ENCODE results near the gene PRDM16.

Gene PRDM16

DNA sequence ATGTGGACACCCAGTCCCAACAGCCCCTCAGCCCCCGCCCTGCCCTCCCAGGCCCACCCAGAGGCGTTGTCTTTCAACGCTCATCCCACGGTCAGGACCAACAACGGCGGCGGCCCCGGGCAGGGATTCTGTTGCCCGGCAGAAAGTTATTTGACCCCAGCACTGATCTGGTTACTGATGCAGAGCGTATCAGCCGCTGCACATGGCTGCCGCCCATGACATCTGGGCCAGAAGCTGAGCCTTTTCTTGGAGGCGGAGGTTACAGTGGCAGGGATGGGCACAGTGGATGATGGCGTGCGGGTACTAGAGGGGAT lies 258.3 kb downstream of the PRDM16 start:
- no peak for DNase-seq (ENCODE audit: extremely low read depth in 1 of 2, low read depth in 1 of 2)

DNA sequence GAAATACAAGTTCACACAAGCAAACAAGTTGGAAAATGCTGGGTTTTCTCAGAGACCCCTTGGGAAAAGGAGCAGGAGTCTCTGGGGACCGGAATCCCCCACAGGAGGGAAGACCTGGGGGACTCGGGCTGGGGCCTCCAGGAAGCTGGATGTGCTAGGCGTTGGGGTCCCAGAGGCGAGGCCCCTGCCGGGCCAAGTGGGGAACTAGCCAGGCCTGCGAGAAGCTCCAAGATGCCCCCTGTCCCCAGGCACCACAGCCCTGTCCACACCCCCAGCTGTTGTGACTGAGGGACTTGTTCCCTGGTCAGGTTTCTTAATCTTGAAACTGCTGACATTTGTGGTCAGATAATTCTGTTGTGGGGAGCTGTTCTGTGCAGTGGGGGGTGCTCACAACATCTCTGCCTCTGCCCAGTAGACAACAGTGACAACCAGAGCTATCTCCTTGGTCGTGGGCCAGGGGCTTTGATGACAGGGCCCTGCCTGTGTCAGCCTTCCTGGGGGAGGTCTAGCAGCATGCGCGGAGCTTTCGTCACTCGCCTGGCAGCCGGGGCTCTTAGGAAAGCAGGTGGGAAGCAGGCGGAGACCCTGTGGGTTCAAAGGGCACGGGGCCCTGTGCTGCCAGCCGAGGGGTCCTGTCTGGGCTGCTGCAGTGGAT lies 259.1 kb downstream of the PRDM16 start:
- DNase-seq (ENCODE audit: extremely low read depth in 1 of 2, low read depth in 1 of 2) = no peak

- no peak for DNase-seq (ENCODE audit: extremely low read depth in 1 of 2, low read depth in 1 of 2)
Observed at GRCh38 chr1:3329640-3330281, 260.8 kb downstream of the PRDM16 start.

- no peak for DNase-seq (ENCODE audit: extremely low read depth in 1 of 2, low read depth in 1 of 2)
Observed at GRCh38 chr1:3330771-3331245, 261.8 kb downstream of the PRDM16 start.

- DNase-seq (ENCODE audit: extremely low read depth in 1 of 2, low read depth in 1 of 2) = no peak
Observed at GRCh38 chr1:3331564-3331963, 262.6 kb downstream of the PRDM16 start.

DNA sequence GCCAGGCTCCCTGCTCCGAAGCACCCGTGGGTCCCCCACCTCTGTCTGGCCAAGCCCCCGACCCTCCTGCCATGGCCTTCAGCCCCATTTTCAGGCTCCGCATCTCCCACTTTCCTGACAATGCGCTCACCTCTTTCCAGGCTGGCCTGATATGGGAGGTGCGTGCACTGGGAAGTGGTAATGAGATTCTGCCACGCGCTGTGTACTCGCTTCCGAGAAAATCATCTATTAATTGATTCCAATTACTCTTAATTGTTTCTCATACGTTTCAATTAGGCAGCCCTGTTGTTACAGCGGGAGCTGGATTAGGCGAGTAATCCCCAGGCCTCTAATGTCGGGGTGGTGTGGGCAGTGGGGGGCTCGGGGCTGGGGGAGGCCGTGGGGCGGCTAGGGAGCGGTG lies 263.0 kb downstream of the PRDM16 start:
- DNase-seq (ENCODE audit: extremely low read depth in 1 of 2, low read depth in 1 of 2) = no peak

GRCh38 chr1:3332662-3333061 lies 263.7 kb downstream of the PRDM16 start:
- no peak for DNase-seq (ENCODE audit: extremely low read depth in 1 of 2, low read depth in 1 of 2)

- no peak for DNase-seq (ENCODE audit: extremely low read depth in 1 of 2, low read depth in 1 of 2)
Observed at GRCh38 chr1:3333903-3334302, 264.9 kb downstream of the PRDM16 start.

- no peak for DNase-seq (ENCODE audit: extremely low read depth in 1 of 2, low read depth in 1 of 2)
Observed at GRCh38 chr1:3334366-3334765, 265.4 kb downstream of the PRDM16 start.

DNA sequence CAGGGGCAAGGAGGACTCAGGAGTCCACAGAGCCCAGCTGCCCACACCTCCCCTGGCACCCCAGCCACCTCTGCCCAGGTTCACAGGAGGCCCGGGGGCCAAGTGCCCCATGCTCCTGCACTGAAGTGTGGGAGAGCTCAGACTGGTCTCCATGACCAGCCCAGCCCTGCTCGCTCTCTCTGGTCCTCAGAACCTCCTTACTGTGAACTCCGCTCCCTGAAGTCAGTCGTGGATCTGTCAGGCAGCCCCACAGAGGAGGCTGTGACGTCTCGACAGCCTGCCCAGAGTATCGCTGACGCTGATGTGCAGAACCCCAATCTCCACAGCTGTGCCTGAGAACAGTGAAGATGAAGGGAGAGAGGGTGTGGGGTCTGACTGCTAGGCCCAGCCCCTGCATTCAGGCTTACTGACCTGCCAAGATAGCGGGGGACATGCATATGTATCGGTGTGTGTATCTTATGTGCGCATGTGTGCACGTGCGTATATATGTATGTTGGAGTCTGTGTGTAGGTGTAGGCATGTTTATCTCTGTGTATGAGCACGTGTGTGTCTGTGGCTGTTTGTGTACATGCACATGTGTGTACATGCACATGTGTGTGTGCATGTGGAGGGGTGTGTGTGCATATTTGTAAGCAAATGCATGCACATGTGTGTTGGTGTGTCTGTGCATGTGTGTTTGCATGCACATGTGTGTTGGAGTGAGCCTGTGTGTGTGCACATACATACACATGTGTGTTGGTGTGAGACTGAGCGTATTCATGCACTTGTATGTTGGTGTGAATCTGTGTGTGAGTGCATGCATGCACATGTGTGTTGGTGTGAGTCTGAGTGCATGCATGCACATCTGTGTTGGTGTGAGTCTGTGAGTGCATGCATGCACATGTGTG lies 267.0 kb downstream of the PRDM16 start:
- DNase-seq (ENCODE audit: extremely low read depth in 1 of 2, low read depth in 1 of 2) = no peak

DNA sequence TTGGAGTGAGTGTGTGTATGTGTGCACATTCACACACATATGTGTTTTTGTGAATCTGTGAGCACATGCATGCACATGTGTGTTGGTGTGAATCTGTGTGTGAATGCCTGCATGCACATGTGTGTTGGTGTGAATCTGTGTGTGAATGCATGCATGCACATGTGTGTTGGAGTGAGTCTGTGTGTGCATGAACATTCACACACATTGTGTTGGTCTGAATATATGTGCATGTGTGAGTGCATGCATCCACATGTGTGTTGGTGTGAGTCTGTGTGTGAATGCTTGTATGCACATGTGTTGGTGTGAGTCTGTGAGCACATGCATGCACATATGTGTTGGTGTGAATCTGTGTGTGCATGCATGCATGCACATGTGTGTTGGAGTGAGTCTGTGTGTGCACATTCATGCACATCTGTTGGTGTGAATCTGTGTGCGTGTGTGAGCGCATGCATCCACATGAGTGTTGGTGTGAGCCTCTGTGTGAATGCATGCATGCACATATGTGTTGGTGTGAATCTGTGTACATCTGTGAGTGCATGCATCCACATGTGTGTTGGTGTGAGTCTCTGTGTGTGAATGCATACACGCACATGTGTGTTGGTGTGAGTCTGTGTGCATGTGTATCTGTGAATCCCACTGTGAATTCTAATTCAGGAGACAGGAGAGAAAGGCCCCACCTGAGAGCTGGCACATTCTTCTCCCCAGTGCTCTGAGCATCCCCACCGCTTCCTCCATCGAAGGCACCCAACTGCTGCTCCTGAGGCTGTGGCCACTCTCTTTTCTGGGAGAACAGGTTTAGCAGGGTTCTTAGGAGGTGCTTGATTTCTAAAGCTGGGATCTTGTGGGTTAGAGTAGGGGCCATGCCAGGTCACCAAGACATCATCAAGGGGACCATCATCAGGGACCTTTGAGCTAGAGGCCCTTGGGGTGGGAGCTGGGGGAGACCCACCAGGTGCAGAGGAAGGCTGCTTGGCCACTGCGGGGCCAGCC lies 267.9 kb downstream of the PRDM16 start:
- DNase-seq (ENCODE audit: extremely low read depth in 1 of 2, low read depth in 1 of 2) = no peak

- DNase-seq (ENCODE audit: extremely low read depth in 1 of 2, low read depth in 1 of 2) = no peak
Observed at GRCh38 chr1:3337798-3338724, 269.1 kb downstream of the PRDM16 start.

GRCh38 chr1:3338725-3339070 lies 269.7 kb downstream of the PRDM16 start:
- DNase-seq (ENCODE audit: extremely low read depth in 1 of 2, low read depth in 1 of 2) = no peak

- no peak for DNase-seq (ENCODE audit: extremely low read depth in 1 of 2, low read depth in 1 of 2)
Observed at GRCh38 chr1:3339856-3340255, 270.9 kb downstream of the PRDM16 start.

- no peak for DNase-seq (ENCODE audit: extremely low read depth in 1 of 2, low read depth in 1 of 2)
Observed at GRCh38 chr1:3340548-3341235, 271.7 kb downstream of the PRDM16 start.

GRCh38 chr1:3341236-3341994 lies 272.4 kb downstream of the PRDM16 start:
- DNase-seq (ENCODE audit: extremely low read depth in 1 of 2, low read depth in 1 of 2) = no peak

DNA sequence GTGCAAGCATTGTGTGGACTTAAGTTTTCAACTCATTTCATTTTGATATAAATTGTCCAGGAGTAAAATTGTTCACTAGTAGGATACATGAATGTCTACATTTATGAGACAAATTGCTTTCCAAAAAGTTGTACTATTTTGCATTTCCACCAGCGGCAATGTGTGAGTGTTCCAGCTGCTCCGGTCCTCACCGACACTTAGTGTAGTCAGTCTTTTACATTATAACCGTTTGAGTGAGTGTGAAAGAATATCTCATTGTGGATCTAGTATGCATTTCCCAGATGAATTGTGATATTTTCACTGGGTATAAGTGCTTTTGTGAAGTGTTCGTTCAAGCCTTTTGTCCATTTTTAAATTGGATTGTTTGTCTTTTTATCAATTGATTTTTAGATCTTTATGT lies 274.0 kb downstream of the PRDM16 start:
- DNase-seq (ENCODE audit: extremely low read depth in 1 of 2, low read depth in 1 of 2) = no peak

DNA sequence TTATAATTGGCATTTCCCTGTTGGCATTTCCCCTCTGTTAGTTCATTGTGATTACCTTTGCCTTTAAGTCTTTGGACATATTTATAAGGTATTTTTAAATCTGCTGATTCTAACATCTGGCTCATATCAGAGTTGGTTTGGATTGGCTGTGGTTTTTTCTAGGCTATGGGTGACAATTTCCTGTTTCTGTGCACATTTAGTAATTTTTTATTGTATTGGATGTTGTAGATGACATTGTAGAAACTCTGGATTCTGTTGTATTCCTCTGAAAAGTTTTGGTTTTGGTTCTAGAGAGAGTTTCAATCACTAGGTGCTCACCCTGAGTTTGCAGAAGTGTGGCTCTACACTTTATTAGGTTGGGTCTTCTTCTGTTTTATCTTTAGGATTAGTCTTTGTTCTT lies 275.4 kb downstream of the PRDM16 start:
- DNase-seq (ENCODE audit: extremely low read depth in 1 of 2, low read depth in 1 of 2) = no peak

All from activated CD8-positive, alpha-beta memory T cell treated with anti-CD3 and anti-CD28 coated beads for 1 hour (primary cell).